Gastrocnemius medialis (tissue), 4 donors: ENCODE measurements around the gene ROBO2. TPM values are rescaled to one million over a fixed set of nuclear protein-coding genes. Genes with fewer than 3 reads are reported as not detected.

ENCODE experiments used
- ATAC-seq, 2 donors: fragments of 150-250 bp; one replicate each; pipeline ENCODE4 v1.9.1; 2016
- DNase-seq, 2 donors: peaks; one replicate each; pipeline ENCODE4 v3.0.0-alpha.2; 2019
- H3K27ac ChIP-seq, 4 donors: fragments of 200-600 bp; sonication (generic); 1 replicate in 1 of 4; 2 replicates in 3 of 4; pipeline ENCODE4 v1.5.1; 2016 to 2018; ENCODE audit warnings: mild to moderate bottlenecking in 2 of 4, moderate library complexity in 1 of 4
- H3K27me3 ChIP-seq, 3 donors: fragments of 200-600 bp; sonication (generic) in 2 of 3; 1 replicate in 1 of 3; 2 replicates in 2 of 3; pipeline versions ENCODE4 v1.5.1 to v1.6.0; 2016 to 2019; ENCODE audit warnings: mild to moderate bottlenecking in 1 of 3, moderate library complexity in 1 of 3
- H3K36me3 ChIP-seq, 2 donors: fragments of 200-600 bp; sonication (generic) in 1 of 2; one replicate each; pipeline ENCODE4 v1.5.1; 2017 to 2018
- H3K4me1 ChIP-seq, 2 donors: fragments of 200-600 bp; sonication (generic) in 1 of 2; one replicate each; pipeline ENCODE4 v1.5.1; 2016 to 2017; ENCODE audit warnings: mild to moderate bottlenecking in 2 of 2
- H3K4me3 ChIP-seq, 4 donors: fragments of 200-600 bp; sonication (generic) in 3 of 4; 1 replicate in 1 of 4; 2 replicates in 3 of 4; pipeline ENCODE4 v1.5.1; 2016 to 2019; ENCODE audit warnings: mild to moderate bottlenecking in 2 of 4
- H3K9me3 ChIP-seq, 3 donors: fragments of 200-600 bp; sonication (generic) in 2 of 3; 1 replicate in 1 of 3; 2 replicates in 2 of 3; pipeline ENCODE4 v1.5.1; 2016 to 2019
- POLR2A ChIP-seq, 2 donors: fragments of 450-650 bp; IDR thresholded peaks; one replicate each; pipeline ENCODE4 v1.6.1; 2017; ENCODE audit warnings: antibody characterized with exemption in 2 of 2, mild to moderate bottlenecking in 2 of 2, moderate library complexity in 2 of 2
- in situ Hi-C, 4 donors: fragments of 200-750 bp; cut with MboI; loops; one replicate each; pipeline versions ENCODE4 v1.15.0 to v1.8.0; 2017; ENCODE audit warnings: low sequenced_read_pairs in 4 of 4
- intact Hi-C: fragments of 100-400 bp; cut with DNase I; formaldehyde crosslinking; loops from one replicate; pipeline ENCODE4 v1.15.1; 2023; ENCODE audit warnings: low total_unique reads
- total RNA-seq, 4 donors: library from RNA; depleted of rRNA; stranded (reverse); fragments of >200 nt; gene quantifications; one replicate each; pipeline versions ENCODE4 v1.1.0 to v1.2.3, GENCODE V29; 2016
- TF ChIP-seq, protein P1 (sequence below), 5 experiments: fragments of 450-650 bp in 3 of 5; fragments of 200-600 bp in 2 of 5; sonication (generic) in 2 of 5; IDR thresholded peaks in 4 of 5; conservative IDR thresholded peaks in 1 of 5; 1 replicate in 4 of 5; 2 replicates in 1 of 5; pipeline ENCODE4 v1.5.1; 2016 to 2019; ENCODE audit warnings: antibody characterized with exemption in 5 of 5, mild to moderate bottlenecking in 3 of 5, moderate library complexity in 3 of 5

Gene ROBO2
- total RNA-seq, 4 donors from 2014 or later: 0.07 TPM; not detected in 3

- no peak overlapping the region for H3K4me3 ChIP-seq
- in situ Hi-C loops: no loop called here
- H3K27me3 ChIP-seq: no peaks in the 10 kb centered on the region
- H3K9me3 ChIP-seq: no peaks in the 10 kb centered on the region
- ATAC-seq (no peak), DNase-seq (no peak)
- H3K36me3 ChIP-seq: no peaks in the 10 kb centered on the region
- H3K27ac ChIP-seq: no peak overlapping the region
- TF ChIP-seq, protein P1, sequence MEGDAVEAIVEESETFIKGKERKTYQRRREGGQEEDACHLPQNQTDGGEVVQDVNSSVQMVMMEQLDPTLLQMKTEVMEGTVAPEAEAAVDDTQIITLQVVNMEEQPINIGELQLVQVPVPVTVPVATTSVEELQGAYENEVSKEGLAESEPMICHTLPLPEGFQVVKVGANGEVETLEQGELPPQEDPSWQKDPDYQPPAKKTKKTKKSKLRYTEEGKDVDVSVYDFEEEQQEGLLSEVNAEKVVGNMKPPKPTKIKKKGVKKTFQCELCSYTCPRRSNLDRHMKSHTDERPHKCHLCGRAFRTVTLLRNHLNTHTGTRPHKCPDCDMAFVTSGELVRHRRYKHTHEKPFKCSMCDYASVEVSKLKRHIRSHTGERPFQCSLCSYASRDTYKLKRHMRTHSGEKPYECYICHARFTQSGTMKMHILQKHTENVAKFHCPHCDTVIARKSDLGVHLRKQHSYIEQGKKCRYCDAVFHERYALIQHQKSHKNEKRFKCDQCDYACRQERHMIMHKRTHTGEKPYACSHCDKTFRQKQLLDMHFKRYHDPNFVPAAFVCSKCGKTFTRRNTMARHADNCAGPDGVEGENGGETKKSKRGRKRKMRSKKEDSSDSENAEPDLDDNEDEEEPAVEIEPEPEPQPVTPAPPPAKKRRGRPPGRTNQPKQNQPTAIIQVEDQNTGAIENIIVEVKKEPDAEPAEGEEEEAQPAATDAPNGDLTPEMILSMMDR (IDR thresholded peaks at IDR 0.05 in 4 of 5, conservative IDR thresholded peaks at IDR 0.05 in 1 of 5): no peak
- no peak for TF ChIP-seq POLR2A (IDR thresholded peaks at IDR 0.05)
- intact Hi-C loops: no loop called here
- H3K4me1 ChIP-seq: no peaks in the 10 kb centered on the region
Measured at GRCh38 chr3:77372634-77373346, 332.9 kb downstream of the ROBO2 start.

DNA sequence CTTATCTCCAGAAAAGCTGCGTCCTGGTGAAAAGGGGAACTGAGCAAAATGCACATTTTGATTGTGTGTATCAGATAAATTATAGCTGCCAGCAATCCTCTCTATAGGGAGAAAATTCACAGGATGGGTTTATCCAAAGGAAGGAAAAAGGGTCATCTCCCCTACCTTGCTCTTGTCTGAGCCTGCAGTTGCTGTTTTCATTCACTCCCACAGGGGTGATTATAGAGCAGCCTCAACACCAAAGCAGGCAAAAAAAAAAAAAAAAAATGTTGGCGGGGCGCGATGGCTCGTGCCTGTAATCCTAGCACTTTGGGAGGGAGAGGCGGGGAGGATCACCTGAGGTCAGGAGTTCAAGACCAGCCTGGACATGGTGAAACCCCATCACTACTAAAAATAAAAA lies 333.7 kb downstream of the ROBO2 start:
- H3K9me3 ChIP-seq: no peaks in the 10 kb centered on the region
- no peak overlapping the region for H3K27ac ChIP-seq
- no peaks in the 10 kb centered on the region for H3K4me1 ChIP-seq
- in situ Hi-C loops (no loop called here), intact Hi-C loops (no loop called here)
- ATAC-seq: no peak
- no peaks in the 10 kb centered on the region for H3K36me3 ChIP-seq
- no peak for DNase-seq
- H3K4me3 ChIP-seq: no peak overlapping the region
- H3K27me3 ChIP-seq: no peaks in the 10 kb centered on the region
- no peak for TF ChIP-seq POLR2A (IDR thresholded peaks at IDR 0.05)
- TF ChIP-seq, protein P1 (IDR thresholded peaks at IDR 0.05 in 4 of 5, conservative IDR thresholded peaks at IDR 0.05 in 1 of 5): no peak

GRCh38 chr3:77376511-77376910 lies 336.6 kb downstream of the ROBO2 start:
- DNase-seq (no peak), ATAC-seq (no peak)
- H3K36me3 ChIP-seq: no peaks in the 10 kb centered on the region
- in situ Hi-C loops: no loop called here
- no peak for TF ChIP-seq POLR2A (IDR thresholded peaks at IDR 0.05)
- TF ChIP-seq, protein P1 (IDR thresholded peaks at IDR 0.05 in 4 of 5, conservative IDR thresholded peaks at IDR 0.05 in 1 of 5): no peak
- no peaks in the 10 kb centered on the region for H3K27me3 ChIP-seq
- intact Hi-C loops: no loop called here
- no peaks in the 10 kb centered on the region for H3K9me3 ChIP-seq
- no peak overlapping the region for H3K27ac ChIP-seq
- H3K4me1 ChIP-seq: no peaks in the 10 kb centered on the region
- H3K4me3 ChIP-seq: no peak overlapping the region

GRCh38 chr3:77377717-77378116 lies 337.8 kb downstream of the ROBO2 start:
- Histone ChIP-seq H3K9me3 (no peaks in the 10 kb centered on the region), H3K36me3 (no peaks in the 10 kb centered on the region), H3K27me3 (no peaks in the 10 kb centered on the region), H3K4me1 (no peaks in the 10 kb centered on the region), H3K4me3 (no peak overlapping the region), H3K27ac (no peak overlapping the region)
- intact Hi-C loops: no loop called here
- DNase-seq (no peak), ATAC-seq (no peak)
- in situ Hi-C loops: no loop called here
- TF ChIP-seq POLR2A (IDR thresholded peaks at IDR 0.05): no peak
- TF ChIP-seq, protein P1 (IDR thresholded peaks at IDR 0.05 in 4 of 5, conservative IDR thresholded peaks at IDR 0.05 in 1 of 5): no peak

- intact Hi-C loops: no loop called here
Measured at GRCh38 chr3:77380136-77380535, 340.2 kb downstream of the ROBO2 start.

More at GRCh38 chr3:77380136-77380535, 340.2 kb downstream of the ROBO2 start:
- ATAC-seq (no peak), DNase-seq (no peak)
- in situ Hi-C loops: no loop called here
- Histone ChIP-seq H3K27me3 (no peaks in the 10 kb centered on the region), H3K4me1 (no peaks in the 10 kb centered on the region), H3K27ac (no peak overlapping the region), H3K9me3 (no peaks in the 10 kb centered on the region), H3K36me3 (no peaks in the 10 kb centered on the region), H3K4me3 (no peak overlapping the region)
- TF ChIP-seq POLR2A (IDR thresholded peaks at IDR 0.05): no peak
- TF ChIP-seq, protein P1 (IDR thresholded peaks at IDR 0.05 in 4 of 5, conservative IDR thresholded peaks at IDR 0.05 in 1 of 5): no peak
